NCI-H345 treated with DMSO at 0.1 percent for 48 hours (cell line): ENCODE measurements around the gene ATP1A3.
"Not testable (repeated sequence)": the region's sequence is repeated elsewhere in the genome, so short reads cannot be mapped to it uniquely, and the experiment has no call there.

Source experiments
- DNase-seq: peaks from one replicate; lab custom pipeline; 2025; ENCODE audit not compliant: unreplicated experiment; lab: John Stamatoyannopoulos, UW

ATP1A3 gene

DNA sequence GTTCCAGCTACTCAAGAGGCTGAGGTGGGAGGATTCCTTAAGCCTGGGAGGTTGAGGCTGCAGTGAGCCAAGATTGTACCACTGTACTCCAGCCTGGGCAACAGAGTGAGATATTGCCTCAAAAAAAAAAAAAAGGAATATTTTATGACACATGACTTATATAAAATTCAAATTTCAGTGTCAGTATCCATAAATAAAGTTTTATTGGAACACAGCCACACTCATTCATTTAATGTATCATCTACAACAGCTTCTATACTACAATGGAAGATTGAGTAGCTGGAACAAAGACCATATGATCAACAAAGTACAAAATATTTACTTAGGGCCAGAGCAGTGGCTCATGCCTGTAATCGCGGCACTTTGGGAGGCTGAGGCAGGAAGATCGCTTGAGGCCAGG, 18.7 kb upstream of the ATP1A3 start:
- DNase-seq: not testable (repeated sequence)

DNA sequence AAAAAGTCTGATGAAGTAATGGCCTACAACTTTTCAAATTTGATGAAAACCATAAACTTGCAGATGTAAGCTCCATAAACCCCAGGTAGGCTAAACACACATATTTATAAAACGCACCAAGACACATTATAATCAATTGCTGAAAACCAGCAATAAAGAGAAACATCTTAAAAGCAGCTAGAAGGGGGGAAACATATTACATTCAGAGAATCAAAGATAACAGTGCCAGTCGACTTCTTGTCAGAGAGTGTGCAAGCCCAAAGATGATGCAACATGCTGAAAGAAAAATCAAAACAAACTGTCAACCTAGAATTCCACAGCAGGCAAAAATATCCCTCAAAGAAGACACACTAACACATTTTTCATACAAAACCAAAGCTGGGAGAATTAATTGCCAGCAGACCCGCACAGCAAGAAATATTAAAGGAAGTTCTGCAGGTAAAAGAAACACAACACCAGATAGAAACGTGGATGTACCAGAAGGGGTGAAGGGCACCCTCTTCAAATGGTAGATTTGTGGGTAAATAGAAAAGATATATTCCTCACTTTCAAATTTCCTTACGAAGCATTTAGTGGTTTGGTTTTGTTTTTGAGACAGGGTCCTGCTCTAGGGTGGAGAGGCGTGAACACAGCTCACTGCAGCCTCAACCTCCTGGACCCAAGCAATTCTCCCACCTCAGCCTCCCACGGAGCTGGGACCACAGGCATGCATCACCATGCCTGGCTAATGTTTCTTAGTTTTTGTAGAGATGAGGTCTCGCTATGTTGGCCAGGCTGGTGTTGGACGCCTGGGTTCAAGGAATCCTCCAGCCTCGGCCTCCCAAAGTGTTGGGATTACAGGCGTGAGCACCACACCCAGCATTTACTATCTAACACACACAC, 16.5 kb upstream of the ATP1A3 start:
- DNase-seq: no peak

DNA sequence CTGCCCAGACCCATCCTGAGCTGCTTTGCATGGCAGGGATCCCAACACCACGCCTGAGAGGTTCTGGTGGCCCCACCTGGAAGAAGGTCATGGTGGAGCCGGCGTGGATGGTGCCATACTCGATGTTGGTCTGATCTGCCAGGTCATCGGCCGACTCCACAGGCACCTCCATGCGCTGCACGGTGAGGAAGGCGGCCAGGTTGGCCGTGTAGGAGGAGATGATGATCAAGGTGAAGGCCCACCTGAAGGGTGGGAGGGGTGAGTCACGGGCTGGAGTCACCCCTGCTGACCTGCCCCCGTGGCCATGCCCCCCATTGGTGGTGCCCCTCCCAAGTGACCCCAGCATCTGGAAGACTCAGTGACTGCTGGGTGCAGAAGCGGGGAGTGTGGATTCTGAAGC, 12.5 kb upstream of the ATP1A3 start:
- no peak for DNase-seq

DNA sequence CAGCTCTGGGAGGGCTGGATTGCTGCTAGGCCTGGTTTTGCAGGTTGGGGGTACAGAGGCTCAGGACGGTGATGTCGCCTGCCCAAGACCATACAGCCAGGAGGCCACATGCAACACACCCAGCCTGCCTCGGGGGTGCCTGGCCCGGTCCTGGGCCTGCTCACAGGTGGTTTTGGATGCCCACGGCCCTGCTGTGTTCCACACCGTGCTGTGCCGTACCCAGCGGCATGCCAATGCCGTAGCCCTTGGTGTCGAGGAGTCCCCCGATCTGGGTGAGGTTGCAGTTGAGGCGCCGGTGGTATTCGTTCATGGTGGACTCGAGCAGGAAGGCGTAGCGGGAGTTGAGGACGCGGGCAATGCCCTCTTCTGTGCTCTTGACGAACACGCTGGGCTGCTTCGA, 11.5 kb upstream of the ATP1A3 start:
- DNase-seq: no peak

DNA sequence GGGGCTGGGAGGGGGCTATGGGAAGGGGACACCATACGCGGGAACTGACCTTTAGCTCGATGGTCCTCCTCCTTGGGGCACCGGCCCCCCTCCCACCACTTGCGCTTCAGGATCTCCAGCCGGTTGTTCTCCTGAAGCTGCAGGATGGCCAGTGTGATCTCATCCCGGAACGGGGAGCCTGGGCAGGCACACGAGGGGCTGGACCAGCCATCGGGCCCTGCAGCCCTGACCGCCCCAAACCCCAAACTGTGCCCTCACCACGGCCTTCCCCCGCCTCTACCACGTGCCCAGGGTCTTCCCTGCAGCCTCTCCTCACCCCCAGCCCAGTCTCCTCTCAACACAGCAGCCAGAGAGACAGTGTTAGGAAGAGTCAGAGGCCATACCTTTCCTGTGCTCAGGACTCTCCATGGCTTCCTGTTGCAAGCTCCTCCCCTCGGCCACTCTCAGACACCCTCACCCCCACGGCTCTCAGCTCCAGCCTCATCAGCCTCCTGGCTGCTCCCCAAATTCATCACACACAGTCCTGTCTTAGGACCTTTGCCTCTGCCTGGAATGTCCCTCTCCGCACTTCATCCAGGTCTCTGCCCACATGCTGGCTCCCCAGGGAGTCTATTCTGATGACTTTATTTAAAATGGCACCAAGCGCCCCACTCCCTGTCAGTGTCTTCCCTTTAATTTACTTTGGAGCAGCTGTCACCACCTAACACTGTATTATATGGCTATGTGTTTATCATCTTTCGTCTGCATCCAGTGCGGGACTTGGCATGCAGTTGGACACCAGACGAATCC, 9.7 kb upstream of the ATP1A3 start:
- no peak for DNase-seq

DNA sequence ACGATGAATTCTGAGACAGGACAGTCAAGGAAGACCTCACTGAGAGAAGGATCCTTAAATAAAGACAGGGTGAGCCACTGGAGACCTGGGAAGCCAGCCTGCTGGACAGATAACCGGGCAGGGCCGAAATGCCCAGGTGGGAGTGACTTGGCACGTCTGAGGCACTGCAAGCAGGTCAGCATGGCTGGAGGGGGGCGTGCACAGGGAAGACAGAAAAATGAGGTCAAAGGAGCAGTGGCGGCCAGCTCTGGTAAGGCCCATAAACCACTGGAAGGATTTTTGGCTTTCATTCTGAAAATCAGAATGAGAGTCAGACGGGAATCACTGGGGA, 5.8 kb upstream of the ATP1A3 start:
- DNase-seq: no peak

DNA sequence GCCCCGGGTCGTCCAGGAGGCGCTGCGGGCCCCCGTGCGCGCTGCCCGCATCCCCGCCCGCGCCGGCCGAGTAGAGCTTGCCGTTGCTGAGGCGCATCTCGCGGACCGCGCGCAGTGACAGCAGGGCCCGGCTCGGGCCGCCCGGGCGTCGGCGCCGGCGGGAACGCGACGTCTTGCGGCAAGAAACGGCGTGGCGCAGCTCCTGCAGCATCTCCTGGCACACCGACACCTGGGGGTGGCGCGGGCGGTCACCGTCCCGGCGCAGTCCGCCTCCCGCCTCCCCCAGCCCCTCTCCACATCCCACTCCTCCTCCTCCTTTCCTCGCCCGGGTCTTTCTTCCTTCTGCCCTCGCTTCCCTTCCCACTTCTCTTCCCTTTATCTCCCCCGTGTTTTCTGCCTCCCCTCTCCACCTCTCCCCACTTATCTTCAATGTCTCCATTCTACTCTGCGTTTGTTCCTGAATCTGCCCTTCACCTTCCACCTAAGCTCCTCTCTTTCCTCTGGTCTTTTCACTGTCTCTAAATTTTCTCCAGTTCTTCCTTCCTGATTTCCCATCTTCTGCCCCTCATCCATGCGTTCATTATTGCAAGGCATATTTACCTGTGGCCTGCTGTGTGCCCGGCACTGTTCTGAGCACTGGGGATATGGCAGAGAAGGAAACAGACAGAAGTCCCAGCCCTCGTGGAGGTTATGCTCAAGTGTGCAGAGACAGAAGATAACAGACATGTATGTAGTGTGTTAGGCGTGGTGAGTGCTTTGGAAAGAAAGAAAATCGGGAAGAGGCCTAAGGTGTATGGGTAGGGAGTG, 5.2 kb upstream of the ATP1A3 start:
- no peak for DNase-seq

DNA sequence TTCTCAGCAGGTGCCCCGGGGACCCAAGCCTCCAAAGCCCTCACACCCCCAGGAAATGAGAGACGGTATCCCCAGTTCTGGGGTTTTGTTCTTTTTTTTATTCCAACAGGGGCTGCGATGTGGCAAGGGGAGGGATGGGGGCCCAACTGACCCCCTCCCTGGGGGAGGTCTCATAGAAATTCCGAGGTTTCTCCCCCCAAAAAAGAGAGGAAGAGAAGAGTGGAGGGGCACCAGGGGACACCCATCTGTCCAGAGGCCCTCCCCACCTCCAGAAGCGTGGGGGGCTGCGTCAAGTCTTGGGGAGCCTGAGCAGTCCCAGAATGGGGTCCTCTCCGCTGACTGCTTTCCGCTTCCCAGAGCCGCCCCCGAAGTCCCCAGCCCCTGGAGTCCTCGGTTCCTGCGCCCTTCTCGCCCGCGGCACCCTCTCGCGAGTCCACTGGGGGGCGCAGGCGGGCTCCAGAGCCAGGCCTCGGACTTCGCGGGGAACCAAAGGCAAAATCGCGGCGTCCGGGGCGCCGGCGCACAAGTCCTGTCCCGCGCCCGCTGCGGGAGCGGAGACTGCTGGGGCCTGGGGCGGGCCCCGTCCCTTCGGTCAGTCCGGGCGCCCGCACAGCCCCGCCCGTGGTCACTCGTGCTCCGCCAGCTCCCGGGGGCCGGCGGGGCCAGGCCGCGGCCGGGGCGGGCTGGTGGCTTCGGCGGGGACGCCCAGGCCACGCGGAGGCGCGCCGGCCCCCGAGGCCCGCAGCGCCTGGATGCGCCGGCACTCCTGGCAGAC, 4.4 kb upstream of the ATP1A3 start:
- no peak for DNase-seq

DNA sequence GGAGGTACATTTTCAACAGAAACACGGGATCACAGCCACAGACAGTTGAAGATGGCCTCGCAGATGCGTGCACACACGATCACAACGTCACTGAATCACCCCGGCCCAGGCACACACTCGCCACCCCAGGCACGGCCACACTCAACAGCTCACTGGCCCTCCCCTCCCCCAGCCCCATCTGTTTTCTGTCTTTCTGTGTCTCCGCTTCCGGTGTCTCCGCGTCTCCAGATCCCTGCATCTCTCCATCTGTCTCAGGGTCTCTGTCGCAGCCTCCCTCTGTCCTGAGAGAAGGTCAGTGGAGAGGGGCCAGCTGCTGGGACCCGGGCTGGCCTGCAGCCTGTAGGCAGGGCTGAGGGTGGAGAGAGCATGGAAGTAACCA, 3.8 kb upstream of the ATP1A3 start:
- DNase-seq: no peak

DNA sequence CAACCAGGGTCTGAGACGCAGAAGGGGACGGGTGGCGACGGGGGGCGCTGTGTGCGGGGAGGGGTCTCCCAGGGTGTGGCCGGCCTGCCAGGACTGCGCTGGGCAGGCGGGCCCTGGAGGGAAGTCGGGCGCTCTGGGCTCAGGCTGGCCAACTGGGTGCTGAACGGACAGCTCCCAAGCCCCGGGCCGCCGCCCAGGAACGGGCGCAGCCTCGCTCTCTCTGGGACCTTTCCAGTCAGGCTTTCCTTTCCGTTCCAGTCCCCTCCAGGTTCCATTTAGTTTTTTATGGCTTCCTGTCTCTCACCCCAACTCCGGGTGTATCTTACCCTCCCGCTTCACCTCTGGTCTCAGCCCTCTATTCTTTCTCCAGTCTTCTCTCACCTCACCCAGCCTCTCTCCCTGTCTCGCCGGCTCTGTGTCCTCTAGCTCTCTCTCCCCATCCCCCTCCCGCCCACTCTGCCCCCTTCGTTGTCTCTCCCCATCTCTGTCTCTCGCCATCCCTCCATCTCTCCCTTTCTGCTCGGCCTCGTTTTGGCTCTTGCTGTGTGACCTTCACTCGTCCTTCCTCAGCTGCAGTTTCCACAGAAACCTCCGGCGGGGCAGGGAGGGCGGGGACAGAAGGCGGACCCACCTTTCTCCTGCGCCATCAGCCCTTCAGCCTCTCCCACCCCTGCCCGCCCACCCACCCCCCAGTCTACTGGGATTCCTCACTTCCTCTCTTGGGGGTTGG, 3.3 kb upstream of the ATP1A3 start:
- DNase-seq: no peak

DNA sequence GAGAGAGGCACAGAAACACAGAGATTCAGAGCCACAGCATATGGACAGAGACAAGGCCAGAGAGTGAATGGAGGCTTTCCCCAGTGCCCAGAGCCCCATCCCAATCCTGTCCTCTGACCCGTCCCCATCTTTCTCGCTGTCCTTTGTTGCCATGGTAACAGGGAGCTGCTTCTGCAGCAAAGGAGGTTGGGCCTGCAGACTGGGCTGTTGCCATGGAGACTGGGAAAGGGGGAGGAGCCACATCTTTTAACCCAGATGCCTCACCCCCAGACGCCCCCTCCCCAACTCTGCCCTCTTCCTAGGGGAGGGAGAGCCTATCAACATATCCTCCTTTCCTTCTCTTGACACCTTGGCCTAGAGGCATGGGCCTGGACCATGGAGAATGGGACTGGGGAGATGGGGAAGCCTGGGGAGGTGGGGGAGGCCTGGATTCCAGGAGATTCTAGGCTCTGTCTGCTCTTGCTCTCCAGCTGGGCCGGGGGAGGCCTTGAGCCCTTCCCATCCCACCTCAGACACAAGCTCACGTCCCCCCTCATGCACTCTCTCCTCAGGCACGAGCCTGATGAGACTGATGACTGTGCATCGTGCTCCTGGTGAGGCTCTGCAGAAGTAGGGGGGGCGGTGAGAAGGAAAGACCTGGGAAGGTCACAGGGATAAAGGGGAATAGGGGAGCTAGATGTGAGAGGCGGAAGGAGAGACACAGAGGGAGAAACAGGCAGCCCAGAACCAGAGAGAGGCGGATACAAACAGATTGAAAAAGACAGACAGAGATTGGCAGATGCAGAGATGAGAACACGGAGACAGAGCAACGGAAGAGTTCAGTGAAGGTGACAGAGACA, 2.1 kb upstream of the ATP1A3 start:
- DNase-seq: no peak

DNA sequence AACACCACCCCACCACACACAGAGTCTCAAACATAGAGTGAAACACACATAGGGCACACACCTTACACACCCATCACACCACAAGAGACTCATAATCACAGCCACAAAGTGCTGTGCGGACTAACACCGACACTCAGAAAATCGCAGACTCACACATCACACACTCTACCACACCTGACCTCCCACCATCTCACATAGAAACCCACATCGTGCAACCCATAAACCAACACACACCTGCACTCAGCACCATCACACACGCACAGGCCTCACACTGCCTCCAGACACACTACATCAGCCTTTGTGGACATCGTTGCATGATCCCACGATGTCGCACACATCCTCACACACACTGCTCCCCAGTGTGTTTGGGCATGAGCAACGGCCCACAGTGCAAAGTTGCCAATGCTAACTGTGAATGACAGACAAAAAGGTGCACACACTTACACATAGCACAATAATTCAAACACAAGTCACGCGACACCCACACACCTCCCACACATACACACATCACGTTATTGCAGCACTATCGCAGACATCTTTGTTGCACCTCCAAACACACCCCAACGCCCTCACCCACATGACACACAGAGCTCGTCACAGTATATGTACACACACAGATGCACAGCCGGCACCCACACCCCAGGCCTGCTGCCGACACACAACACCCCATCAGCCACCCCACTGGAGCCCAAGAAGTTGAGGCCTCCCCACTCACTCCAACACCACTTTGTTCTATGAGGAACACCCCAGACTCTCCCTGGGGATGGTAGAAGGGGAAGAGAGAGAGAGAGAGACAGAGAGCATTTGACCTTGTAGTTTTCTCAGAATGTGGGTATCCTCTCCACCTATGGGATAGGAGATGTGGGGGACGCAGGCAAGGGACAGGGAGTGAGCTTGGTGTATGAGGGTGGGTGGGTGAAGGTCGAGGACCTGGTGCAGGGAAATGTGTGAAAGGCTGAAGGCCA, 1.2 kb upstream of the ATP1A3 start:
- no peak for DNase-seq

DNA sequence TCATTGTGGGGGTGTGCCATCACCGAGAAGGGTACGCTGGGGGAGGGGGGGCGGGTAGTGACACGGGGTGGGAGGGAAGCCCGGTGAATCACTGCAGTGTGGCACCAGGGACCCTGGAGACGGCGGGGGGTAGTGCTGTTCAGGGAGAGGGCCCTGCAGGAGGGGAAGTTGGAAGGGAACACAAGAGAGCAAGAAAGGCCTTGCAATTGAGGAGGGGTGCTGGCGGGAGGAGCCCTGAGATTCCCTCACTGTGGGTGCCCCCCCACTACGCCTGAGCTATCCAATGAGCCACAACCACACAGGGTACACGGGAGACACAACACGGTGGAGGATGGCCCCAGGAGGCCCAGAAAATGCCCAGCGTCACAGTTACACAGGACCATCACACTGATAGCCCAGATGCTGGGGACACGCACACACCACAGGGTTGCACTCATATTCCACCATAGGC, 516 bp upstream of the ATP1A3 start:
- DNase-seq: no peak

DNA sequence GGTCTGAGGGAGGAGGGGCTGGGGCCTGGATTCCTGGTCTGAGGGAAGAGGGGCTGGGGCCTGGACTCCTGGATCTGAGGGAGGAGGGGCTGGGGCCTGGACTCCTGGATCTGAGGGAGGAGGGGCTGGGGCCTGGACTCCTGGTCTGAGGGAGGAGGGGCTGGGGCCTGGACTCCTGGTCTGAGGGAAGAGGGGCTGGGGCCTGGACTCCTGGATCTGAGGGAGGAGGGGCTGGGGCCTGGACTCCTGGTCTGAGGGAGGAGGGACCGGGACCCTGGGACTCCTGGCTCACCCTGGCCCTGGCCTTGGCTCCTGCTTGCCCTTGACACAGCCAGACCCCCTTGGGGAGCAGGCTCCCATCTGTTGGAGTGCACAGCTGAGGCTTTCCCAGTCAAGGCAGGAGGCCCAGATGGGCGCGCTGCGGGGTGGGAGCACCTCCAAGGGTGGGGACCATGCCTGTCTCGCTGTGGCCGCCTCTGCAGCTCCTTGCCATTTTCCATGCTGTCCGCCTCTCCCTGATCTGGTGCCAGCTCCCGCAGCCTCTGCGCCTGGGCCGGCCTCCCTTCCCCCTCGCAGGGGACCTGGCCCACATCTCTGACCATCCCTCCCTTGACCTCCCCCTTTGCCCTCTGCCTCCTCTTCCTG, 2.0 kb downstream of the ATP1A3 start:
- not testable (repeated sequence) for DNase-seq

DNA sequence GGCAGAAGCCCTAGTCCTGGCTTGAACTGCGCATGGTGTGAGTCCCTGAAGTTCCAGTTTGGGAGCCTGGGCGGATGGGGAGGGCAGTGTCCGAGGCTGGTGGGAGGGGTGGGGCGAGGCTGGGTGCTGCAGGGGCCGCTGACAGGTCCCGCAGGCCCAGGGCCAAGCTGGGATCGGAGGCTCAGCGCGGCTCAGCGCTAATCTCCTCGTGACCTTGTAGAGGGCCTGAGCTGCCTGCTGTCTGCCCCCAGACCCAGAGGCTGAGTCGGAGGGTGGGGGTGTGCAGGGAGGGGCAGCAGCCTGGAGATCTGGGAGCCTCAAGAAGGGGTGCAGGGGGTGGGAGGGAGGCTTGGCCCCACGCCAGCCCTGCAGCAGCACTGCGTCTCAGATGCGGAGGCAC, 3.0 kb downstream of the ATP1A3 start:
- no peak for DNase-seq

DNA sequence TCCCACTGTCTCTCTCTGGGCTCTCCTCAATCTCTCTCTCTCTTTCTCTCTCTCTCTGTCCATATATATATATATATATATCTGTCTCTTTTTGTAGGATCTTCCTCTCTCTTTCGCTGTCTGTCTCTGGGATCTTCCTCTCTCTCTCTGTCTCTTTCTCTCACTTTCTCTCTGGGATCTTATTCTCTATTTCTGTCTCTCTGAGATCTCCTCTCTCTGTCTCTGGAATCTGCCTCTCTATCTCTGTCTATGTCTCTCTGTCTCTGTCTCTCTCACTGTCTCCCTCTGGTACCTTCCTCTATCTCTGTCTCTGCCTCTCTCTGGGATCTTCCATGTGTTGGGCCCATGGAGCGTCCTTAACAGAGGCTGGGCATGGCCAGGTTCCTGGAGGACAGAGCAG, 3.4 kb downstream of the ATP1A3 start:
- no peak for DNase-seq

DNA sequence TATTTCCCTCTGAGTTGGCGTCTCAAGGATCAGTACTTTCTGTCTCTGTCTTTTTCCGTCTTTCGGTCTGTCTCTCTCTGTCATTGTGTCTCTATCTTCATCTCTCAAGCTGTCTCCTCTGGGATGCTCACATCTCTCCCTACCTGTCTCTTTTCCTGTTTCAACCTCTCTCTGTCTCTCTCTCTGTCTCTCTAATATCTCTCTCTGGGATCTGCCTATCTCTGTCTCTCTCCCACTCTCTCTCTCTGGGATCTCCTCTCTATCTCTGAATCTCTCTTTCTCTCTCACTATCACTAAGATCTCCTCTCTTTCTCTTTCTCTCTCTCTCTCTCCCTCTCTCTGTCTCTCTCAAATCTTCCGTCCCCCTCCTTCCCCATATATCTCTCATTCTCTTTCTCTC, 4.0 kb downstream of the ATP1A3 start:
- DNase-seq: no peak

DNA sequence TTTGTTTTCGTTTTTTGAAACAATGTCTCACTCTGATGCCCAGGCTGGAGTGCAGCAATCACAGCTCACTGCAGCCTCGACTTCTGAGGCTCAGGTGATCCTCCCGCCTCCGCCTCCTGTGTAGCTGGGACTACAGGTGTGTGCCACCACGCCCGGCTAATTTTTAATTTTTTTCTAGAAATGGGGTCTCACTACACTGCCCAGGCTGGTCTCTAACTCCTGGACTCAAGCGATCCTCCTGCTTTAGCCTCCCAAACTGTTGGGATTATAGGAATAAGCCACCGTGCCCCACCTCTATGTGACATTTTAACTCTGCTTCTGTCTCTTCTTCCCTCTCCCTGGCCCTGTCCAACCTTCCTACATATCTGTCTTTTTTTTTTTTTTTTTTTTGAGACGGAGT, 5.1 kb downstream of the ATP1A3 start:
- DNase-seq: no peak
